Hypothalamus (tissue), 51 donors: ENCODE data around the gene FXR2.
A peak's percentile ranks its signal among the peaks of the same experiment; 100 is the strongest.
"Not testable (repeated sequence)": the region's sequence is repeated elsewhere in the genome, so short reads cannot be mapped to it uniquely, and the experiment has no call there.

Source experiments
- DNase-seq, 51 donors: peaks; one replicate each; lab custom pipeline; 2025; lab: John Stamatoyannopoulos, UW

The FXR2 gene

GRCh38 chr17:7631398-7632380 is 17.0 kb upstream of the FXR2 start:
- DNase-seq: no peak

GRCh38 chr17:7629939-7630571 is 15.4 kb upstream of the FXR2 start, which contains the start of gene SHBG:
Gene SHBG (plus strand): TSS chr17:7630135. CDS start chr17:7630173, 38 bp downstream.
- DNase-seq: no peak

GRCh38 chr17:7627250-7628121 is 12.8 kb upstream of the FXR2 start, which contains the start of gene SAT2:
Gene SAT2 (minus strand): TSS chr17:7627821. CDS start chr17:7627635, 186 bp downstream.
- DNase-seq: peak; percentile 60 to 96 (median 91)

GRCh38 chr17:7626956-7627249 is 12.2 kb upstream of the FXR2 start:
- no peak for DNase-seq

- peak in 6 of 51 donors; percentile 5 to 17 (median 8) for DNase-seq
Measured at GRCh38 chr17:7626307-7626706, 11.6 kb upstream of the FXR2 start.

GRCh38 chr17:7625749-7626148 is 11.1 kb upstream of the FXR2 start:
- not testable (repeated sequence) for DNase-seq

GRCh38 chr17:7623661-7624060 is 9.0 kb upstream of the FXR2 start:
- DNase-seq: no peak

- DNase-seq: no peak
Measured at GRCh38 chr17:7620835-7621234, 6.1 kb upstream of the FXR2 start.

- no peak for DNase-seq
Measured at GRCh38 chr17:7618608-7619007, 3.9 kb upstream of the FXR2 start.

GRCh38 chr17:7615265-7615747 is 609 bp upstream of the FXR2 start:
- peak in 1 of 51 donors; percentile 20 for DNase-seq

GRCh38 chr17:7613769-7614424 is 800 bp downstream of the FXR2 start:
- no peak for DNase-seq

- DNase-seq: no peak
Measured at GRCh38 chr17:7612294-7612640, 2.4 kb downstream of the FXR2 start.

GRCh38 chr17:7611635-7612293 is 2.9 kb downstream of the FXR2 start:
- no peak for DNase-seq

- DNase-seq: no peak
Measured at GRCh38 chr17:7610641-7611040, 4.1 kb downstream of the FXR2 start.

GRCh38 chr17:7606280-7606679 is 8.4 kb downstream of the FXR2 start:
- no peak for DNase-seq

- not testable (repeated sequence) for DNase-seq
Measured at GRCh38 chr17:7597561-7597960, 17.1 kb downstream of the FXR2 start.

- DNase-seq: no peak
Measured at GRCh38 chr17:7593296-7593695, 21.4 kb downstream of the FXR2 start.

- DNase-seq: no peak
Measured at GRCh38 chr17:7592422-7593021, 22.2 kb downstream of the FXR2 start.

GRCh38 chr17:7591596-7591995 is 23.1 kb downstream of the FXR2 start:
- no peak for DNase-seq
